PC-3 (cell line): Measurements from ENCODE around the gene LRRC45. TPM values are rescaled to one million over a fixed set of nuclear protein-coding genes. Genes with fewer than 3 reads are reported as not detected.
A peak's percentile ranks its signal among the peaks of the same experiment; 100 is the strongest.

ENCODE experiments used
- ATAC-seq: fragments of 200-7000 bp; cut with Tn5 transposase; 2 replicates; pipeline ENCODE4 v1.9.1; 2020; ENCODE audit warnings: mild to moderate bottlenecking, moderate library complexity
- BruUV-seq: library from RNA; stranded (reverse); fragments of 400-500 nt; replicated peaks from 2 replicates; lab custom pipeline; 2021; lab: Mats Ljungman, UMichigan
- CTCF ChIA-PET: fragments of 300-600 bp; sonication (Branson Sonifier 250); formaldehyde crosslinking; loops from one replicate; lab custom pipeline; 2022; ENCODE audit warnings: antibody characterized with exemption; lab: Charles Lee
- POLR2A ChIA-PET: fragments of 300-600 bp; sonication (Branson Sonifier 250); formaldehyde crosslinking; loops from one replicate; lab custom pipeline; 2022; ENCODE audit warnings: antibody characterized with exemption; ENCODE audit not compliant: unreplicated experiment; lab: Charles Lee
- DNase-seq: peaks from one replicate; pipeline ENCODE4 v3.0.0-alpha.2; 2015
- H2AFZ ChIP-seq: fragments of 300-600 bp; sonication (generic); 2 replicates; pipeline ENCODE4 v1.6.0; 2016; ENCODE audit warnings: antibody characterized with exemption, low read length
- H3F3A ChIP-seq: fragments of 300-600 bp; sonication (generic); one replicate; pipeline ENCODE4 v1.6.0; 2017; ENCODE audit warnings: antibody characterized with exemption, low read length, control low read depth, mild to moderate bottlenecking; ENCODE audit not compliant: unreplicated experiment
- H3K27ac ChIP-seq: fragments of 300-600 bp; sonication (generic); 2 replicates; pipeline ENCODE4 v1.5.1; 2016; ENCODE audit warnings: mild to moderate bottlenecking, low read length
- H3K27me3 ChIP-seq: fragments of 300-600 bp; sonication (generic); 2 replicates; pipeline ENCODE4 v1.6.1; 2016; ENCODE audit warnings: low read length, mixed read lengths
- H3K36me3 ChIP-seq: fragments of 300-600 bp; sonication (generic); 2 replicates; pipeline ENCODE4 v1.6.1; 2016; ENCODE audit warnings: low read depth, mixed run types, low read length, mixed read lengths
- H3K4me1 ChIP-seq: fragments of 300-600 bp; sonication (generic); 2 replicates; pipeline ENCODE4 v1.5.1; 2016; ENCODE audit warnings: low read length; ENCODE audit not compliant: insufficient read depth
- H3K4me2 ChIP-seq: fragments of 300-600 bp; sonication (generic); 2 replicates; pipeline ENCODE4 v1.6.0; 2016; ENCODE audit warnings: low read length
- H3K4me3 ChIP-seq: fragments of 300-600 bp; sonication (generic); 2 replicates; pipeline ENCODE4 v1.5.1; 2016; ENCODE audit warnings: mild to moderate bottlenecking, low read length, mixed read lengths
- H3K79me2 ChIP-seq: fragments of 300-600 bp; sonication (generic); 2 replicates; pipeline ENCODE4 v1.6.1; 2017; ENCODE audit warnings: low read length, mixed read lengths
- H3K9ac ChIP-seq: fragments of 300-600 bp; sonication (generic); 2 replicates; pipeline ENCODE4 v1.6.0; 2016; ENCODE audit warnings: mild to moderate bottlenecking, low read length
- H3K9me2 ChIP-seq: fragments of 300-600 bp; sonication (generic); replicated peaks from 2 replicates; pipeline ENCODE4 v1.6.1; 2016; ENCODE audit warnings: mixed run types, low read length, mixed read lengths
- H3K9me3 ChIP-seq: fragments of 300-600 bp; sonication (generic); 2 replicates; pipeline ENCODE4 v1.6.1; 2016; ENCODE audit warnings: low read length, mixed read lengths
- H4K20me1 ChIP-seq: fragments of 300-600 bp; sonication (generic); 2 replicates; pipeline ENCODE4 v1.6.1; 2016; ENCODE audit warnings: low read length, mixed read lengths
- CTCF ChIP-seq: fragments of 300-600 bp; sonication (generic); conservative IDR thresholded peaks from 2 replicates; pipeline ENCODE4 v1.5.1; 2017; ENCODE audit warnings: antibody characterized with exemption, low read depth, mild to moderate bottlenecking, low read length
- EZH2 ChIP-seq: fragments of 300-600 bp; sonication (generic); IDR thresholded peaks from one replicate; pipeline ENCODE4 v1.6.1; 2017; ENCODE audit warnings: antibody characterized with exemption, mild to moderate bottlenecking, low read length; ENCODE audit not compliant: unreplicated experiment
- EZH2phosphoT487 ChIP-seq: fragments of 300-600 bp; sonication (generic); IDR thresholded peaks from 2 replicates; pipeline ENCODE4 v1.6.1; 2018; ENCODE audit warnings: mild to moderate bottlenecking, antibody characterized with exemption, low read length, borderline replicate concordance
- intact Hi-C: fragments of 100-400 bp; cut with micrococcal nuclease; formaldehyde crosslinking; loops from 2 replicates; pipeline ENCODE4 v1.9.0; 2023
- total RNA-seq: library from RNA; depleted of rRNA; stranded (reverse); fragments of >200 nt; gene quantifications from 2 replicates; pipeline ENCODE4 v1.2.3, GENCODE V29; 2014

Gene LRRC45
- total RNA-seq, 1 experiment from 2014 or later: 71.5 TPM

DNA sequence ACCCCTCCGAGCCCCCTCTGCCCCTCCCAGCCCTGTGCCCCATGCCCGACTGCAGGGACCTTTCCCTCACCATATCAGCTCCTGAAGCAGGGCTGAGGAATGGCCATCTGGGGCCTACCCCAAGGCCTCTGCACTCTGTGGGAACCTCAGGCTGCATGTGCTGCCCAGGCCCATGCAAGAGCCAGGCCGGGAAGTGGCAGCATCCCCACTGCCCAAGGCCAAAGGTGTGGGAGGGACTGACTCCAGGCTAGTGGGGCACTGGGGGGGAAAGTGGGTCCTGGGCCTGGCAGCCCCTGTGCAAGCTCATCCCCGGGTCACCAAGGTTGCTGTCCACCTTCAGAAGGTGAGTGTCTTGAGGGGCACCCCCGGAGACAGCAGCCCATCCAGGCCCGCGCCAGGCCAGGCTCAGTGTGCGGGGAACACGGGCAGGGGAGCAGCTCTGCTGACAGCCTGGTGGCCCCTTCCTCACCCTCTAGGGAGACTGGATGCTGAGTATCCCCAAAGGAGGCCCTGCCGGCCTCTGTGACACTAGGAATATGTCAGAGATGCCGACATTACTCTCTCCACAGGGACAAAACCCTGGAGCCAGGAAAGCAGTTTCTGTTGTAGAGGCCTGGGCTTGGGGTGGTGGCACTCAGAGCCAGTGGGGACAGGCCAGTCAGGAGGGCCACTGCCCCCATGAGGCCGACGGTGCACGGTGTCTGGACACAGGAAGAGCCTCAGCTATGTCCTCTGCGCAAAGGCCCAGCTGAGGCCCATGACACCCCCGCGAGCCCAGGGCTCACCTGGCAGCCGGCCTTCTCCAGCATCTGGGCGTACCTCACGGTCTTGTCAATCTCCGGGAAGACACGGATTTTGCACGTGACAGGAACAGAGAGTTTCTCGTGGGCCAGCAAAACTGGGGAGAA lies 39.2 kb downstream of the LRRC45 start:
- no peak overlapping the region for H3K27ac ChIP-seq

GRCh38 chr17:82062984-82063368 lies 39.9 kb downstream of the LRRC45 start:
- ChIA-PET CTCF (no interaction called here), POLR2A (no interaction called here)
- BruUV-seq: no TSS peak
- Histone ChIP-seq H2AFZ (no peak overlapping the region), H3K9ac (no peak overlapping the region), H3K4me1 (peaks cover 17% of the 10 kb centered on the region), H3K36me3 (peaks cover 38% of the 10 kb centered on the region), H3K27me3 (no peaks in the 10 kb centered on the region), H3K4me3 (no peak overlapping the region), H3K79me2 (peaks cover 29% of the 10 kb centered on the region), H4K20me1 (no peaks in the 10 kb centered on the region), H3F3A (no peaks in the 10 kb centered on the region), H3K4me2 (no peak overlapping the region), H3K27ac (no peak overlapping the region), H3K9me2 (no peaks in the 10 kb centered on the region), H3K9me3 (no peaks in the 10 kb centered on the region)
- intact Hi-C loops: no loop called here
- ATAC-seq (no peak), DNase-seq (no peak)
- no peak for TF ChIP-seq CTCF
- no peak for TF ChIP-seq EZH2

More for the DNA sequence above, 39.2 kb downstream of the LRRC45 start:
- H3K36me3 ChIP-seq: peaks cover 44% of the 10 kb centered on the region
- ATAC-seq: no peak
- H3K4me1 ChIP-seq: peaks cover 17% of the 10 kb centered on the region
- no peaks in the 10 kb centered on the region for H3K9me2 ChIP-seq
- no peaks in the 10 kb centered on the region for H3K9me3 ChIP-seq
- no peaks in the 10 kb centered on the region for H3K27me3 ChIP-seq
- ChIA-PET CTCF (no interaction called here), POLR2A (no interaction called here)
- TF ChIP-seq EZH2phosphoT487 (no peak), CTCF (peak; percentile 10; the same call in 1 of the 2 replicates)
- peaks cover 29% of the 10 kb centered on the region for H3K79me2 ChIP-seq
- no peak for DNase-seq
- H3F3A ChIP-seq: no peaks in the 10 kb centered on the region
- H3K9ac ChIP-seq: no peak overlapping the region
- BruUV-seq: no TSS peak
- no peak overlapping the region for H3K4me3 ChIP-seq
- no peak overlapping the region for H2AFZ ChIP-seq
- H4K20me1 ChIP-seq: no peaks in the 10 kb centered on the region
- no peak overlapping the region for H3K4me2 ChIP-seq
- intact Hi-C loops: no loop called here
